GM21619 (cell line): Measurements from ENCODE around the gene ATXN7L1.

ENCODE experiments used
- ATAC-seq: cut with Tn5 transposase; IDR thresholded peaks from one replicate; pipeline ENCODE4 v1.9.1; 2021; ENCODE audit not compliant: unreplicated experiment

ATXN7L1 gene

DNA sequence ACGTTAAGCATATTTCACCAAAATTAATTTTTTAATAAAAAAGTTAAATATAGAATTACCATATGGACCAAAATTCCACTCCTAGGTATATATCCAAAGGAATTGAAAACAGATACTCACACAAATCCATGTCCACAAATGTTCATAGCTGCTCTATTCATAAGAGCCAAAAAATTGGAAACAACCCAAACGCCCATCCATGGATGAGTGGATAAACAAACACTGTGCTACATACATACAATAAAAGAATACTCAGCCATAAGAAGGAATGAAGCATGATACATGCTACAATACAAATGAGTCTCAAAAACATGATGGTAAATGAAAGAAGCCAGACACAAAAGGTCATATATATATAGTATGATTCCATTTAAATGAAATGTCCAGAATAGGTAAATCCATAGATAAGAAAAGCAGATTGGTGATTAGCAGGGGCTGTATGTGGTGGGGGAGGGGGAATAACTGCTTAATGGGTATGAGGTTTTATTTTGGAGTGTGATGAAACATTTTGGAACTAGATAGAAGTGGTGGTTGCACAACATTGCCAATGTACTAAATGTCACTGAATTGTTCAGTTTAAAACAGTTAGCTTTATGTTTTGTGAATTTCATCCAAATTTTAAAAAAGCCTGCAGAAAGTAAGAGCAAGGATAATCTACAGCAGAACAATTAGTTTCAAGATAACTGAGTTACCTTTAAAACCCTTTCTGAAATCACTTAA lies 193.9 kb downstream of the ATXN7L1 start:
- ATAC-seq: no peak

DNA sequence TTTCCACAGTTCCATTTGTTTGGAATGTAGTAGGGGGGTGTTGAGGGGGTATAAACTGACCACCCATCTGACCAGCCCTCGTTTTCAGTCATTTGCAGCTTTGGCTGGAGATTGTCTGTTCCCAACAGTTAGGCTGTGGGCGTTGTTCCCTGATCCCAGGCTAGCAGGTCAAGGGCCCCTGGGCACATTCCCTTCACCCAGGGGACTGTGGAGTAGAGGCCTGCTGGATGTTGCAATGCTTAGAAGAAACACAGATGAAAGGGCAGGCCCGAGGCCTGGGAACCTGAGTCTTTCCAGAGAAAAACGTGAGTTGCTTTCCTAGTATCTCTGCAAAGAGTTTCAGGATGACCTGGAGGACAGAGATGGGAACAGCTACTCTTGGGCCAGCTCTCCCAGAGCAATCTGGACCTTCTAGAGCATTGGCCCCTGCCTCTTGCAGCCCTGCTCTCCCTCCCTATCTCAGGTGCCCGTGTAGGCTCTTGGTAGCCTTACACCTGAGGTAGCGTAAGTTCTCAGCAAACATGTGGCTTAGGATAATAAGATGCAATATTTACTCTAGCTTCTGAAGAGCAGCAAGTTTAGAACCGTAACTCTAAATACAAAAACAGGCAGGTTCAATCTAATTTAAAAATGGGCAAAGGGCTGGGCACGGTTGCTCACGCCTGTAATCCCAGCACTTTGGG lies 195.8 kb downstream of the ATXN7L1 start:
- ATAC-seq: no peak

DNA sequence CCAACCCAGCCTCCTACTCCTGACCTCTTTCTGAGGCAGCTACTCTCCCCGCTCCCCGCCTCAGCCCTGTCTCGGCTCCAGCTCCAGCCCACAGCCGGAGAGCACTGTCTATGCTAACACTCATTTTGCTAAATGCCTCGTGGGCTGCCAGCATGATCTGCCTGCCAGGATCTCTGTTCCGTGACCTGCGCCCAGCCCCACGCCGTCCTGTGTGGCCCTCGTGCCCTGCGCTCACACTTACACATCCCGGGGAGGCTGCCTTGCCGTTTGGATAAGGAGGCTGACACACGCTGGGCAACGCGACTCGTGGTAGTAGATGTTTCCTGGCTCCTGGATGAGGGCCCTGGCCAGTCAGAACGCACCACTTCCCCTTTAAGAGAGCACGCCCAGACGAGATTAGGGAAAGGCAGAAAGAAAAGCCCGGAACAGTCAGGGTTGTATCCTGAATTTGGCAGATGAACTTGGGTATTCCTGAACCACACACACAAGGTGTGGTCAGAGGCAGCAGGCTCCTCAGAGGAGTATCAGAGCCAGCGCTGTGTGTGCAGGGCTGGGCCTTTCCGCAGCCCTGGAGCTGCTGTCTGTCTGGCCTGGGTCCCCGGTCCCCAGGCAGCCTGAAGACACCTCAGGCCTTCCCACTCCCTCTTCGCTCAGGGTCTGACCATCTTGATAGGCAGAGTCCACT lies 197.4 kb downstream of the ATXN7L1 start:
- peak; percentile 40 for ATAC-seq

DNA sequence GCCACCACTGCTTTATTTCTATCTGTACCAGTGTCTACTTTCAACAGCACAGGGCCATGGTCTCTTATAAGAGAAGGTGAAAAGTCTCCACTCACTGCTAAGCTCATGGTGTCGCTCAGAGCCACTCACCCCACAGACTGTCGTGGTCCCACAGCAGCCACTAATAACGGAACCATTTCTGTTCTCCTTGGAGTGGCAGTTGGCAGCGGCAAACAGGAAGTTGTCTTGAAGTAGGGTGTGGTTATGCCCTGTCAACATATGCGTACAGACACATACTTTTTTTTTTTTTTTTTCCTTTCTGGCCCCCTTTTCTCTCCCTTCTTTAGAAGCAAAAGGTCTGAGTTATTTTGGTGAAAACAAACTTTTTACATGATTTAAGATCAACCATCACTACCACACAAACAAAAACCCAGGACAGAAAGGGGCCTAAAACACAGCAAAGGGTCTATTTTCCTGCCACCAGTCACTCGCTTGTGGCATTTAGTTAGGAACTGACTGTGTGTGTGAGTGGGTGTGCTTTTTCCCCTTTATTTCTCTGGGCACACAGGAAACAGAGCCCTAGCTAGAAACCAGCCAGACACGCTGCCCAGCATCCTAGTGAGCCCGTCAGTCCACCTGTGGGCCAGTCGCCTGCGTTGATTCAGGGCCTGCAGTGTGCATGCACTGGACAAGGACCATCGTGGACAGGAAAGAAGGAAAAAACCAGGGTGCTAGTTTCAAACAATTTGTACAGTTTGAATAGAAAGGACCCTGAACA lies 198.4 kb downstream of the ATXN7L1 start:
- peak; percentile 76 for ATAC-seq

DNA sequence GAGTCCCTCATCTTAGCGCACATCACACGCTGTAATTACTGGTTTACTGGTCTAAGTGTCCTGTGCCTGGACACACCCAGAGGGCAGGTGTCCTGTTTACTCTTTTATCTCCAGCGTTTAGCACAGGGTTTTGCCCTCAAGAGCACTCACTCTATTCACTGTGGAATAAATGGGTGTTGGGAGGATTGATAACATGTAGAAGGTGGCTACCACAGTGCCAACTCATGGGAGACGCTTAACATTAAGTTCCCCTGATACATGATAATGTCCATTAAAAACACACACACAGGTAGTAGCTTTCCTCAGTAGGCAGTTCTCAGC lies 199.0 kb downstream of the ATXN7L1 start:
- no peak for ATAC-seq

DNA sequence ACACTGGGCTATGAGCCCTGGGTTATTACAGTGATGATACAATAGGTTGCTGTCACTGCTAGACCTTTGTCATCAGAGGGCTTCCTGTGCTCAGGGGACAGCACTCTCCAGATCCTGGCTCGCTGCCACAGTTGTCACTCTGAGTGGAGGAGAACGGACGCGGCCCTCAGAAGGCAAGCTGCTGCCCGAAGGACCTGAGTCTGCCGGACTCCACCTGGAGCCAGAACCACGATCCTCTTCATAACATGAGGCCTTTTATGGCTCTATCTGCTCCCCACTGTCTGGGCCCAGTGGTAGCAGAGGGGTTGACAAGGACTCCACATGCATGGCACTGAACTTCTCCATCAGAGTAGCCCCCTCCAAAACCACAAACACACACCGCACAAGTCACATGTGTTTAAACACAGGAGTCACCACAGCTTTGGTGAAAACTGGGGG lies 200.4 kb downstream of the ATXN7L1 start:
- ATAC-seq: no peak

DNA sequence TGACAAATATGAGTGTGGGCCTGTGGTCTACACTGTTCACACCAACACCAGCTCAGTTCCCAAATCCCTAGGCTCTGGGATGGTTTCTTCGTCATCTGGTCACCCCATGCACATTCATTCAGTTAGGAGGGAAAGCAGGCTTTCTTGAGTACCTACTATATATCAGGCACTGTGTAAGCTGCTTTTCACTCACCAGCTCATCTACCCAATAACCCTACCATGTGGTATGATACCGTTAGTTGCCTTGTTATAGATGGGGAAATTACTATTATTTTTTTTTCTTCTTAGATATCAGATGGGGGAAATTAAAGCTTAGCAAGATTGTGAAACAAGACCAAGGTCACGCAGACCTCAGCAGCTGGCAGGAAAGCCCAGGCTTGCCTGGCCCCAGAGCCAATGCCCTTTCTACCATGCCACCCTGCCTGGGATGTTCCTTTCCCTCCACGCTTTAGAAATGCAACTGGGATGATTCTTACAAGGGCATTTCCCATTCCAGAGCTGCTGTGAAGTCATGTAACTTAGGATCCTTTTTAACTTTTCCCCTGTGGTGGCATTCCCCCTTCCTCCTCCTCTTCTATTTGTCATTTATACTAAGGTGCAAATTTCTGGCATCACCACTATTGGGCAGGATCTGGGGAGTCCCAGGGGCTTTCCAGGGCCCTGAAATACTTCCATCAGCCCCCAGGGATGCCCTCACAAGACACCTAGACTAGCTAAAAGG lies 202.0 kb downstream of the ATXN7L1 start:
- ATAC-seq: no peak

DNA sequence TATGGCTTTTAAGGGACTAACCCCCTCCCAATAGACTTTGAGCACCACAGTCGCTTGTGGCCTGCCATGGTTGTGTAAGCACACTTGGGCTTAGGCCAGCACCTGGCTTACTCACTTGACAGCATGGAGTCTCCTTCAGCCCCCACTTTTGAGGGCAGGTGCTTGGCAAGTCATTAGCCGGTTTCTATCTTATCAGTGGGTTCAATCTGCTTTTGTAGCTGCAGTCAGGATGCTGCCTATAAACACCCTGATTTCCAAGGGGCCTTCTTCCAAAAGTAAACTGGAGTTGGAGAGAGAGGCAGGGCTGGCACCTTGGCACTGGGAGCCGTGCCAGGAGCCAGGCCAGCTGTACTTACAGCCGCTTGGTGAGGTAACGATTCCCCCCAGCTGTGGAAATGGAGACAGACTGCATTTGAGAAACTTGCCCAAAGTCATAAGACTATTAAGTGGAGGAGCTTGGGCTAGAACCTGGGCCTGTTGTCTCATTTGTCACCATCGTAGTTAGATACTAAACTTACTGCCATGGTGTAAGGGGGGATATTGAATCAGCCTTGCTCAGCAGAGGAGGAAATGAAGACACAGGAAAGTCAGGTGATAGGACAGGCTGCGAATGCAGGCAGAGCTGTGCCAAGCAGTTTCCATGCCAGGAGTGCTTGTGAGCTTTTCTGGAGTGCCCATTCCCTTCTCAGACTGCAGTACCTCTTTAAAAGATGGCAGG lies 202.9 kb downstream of the ATXN7L1 start:
- no peak for ATAC-seq

DNA sequence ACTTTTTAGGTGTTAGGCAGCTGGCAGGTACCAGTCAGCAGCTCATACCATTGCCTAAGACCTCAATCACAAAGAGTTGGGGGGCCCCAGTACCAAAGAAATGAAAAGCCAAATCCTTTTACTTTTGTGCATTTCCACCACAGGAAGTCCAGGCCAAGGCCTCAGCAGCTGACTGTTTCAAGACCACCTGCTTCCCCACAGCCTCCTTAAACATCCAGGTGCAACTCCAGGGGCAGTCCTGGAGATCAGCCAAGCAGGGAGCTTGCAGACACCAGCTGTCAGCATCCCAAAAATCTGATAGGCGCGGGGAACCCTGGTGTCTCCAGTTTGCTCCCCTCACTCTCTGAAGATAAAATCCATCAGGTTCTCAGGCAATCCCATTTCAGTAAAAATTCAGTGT lies 203.6 kb downstream of the ATXN7L1 start:
- no peak for ATAC-seq

DNA sequence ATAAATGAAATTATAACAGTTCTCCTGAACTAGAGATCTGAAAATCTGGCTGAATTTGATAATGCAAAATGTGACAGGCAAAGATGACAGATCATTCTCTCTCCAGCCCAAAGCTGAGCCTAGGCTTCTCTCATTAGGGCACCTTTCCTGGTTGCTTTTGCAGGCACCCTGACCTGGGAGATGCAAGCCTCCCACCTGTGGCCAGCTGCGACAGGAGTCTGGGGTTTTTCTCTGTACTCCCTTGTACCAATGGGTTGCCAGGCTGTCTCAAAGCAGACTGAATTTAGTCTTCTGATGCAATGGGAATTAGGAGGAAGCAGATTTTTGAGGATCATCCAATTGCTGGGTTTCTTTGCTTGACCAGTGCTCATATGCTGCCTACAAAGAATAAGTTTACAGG lies 210.1 kb downstream of the ATXN7L1 start:
- no peak for ATAC-seq

DNA sequence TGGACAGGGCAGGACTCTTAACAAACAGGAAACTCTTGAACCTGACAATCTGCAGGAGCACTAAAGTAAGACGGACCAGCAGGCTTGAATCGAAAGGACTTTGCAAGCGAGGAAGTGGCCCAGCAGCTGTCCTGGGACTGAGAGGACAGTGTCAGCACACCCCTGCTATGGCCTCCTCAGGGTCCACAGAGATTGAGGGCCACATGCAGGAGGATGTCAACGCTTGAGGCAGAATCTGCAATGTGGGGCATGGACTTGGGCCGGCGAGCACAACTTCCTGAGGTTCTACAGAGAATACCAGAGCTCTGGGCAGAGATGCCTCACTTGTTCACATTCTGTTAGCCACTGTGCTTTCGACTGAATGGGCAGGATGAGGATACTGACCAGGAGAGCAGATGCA lies 210.7 kb downstream of the ATXN7L1 start:
- no peak for ATAC-seq

DNA sequence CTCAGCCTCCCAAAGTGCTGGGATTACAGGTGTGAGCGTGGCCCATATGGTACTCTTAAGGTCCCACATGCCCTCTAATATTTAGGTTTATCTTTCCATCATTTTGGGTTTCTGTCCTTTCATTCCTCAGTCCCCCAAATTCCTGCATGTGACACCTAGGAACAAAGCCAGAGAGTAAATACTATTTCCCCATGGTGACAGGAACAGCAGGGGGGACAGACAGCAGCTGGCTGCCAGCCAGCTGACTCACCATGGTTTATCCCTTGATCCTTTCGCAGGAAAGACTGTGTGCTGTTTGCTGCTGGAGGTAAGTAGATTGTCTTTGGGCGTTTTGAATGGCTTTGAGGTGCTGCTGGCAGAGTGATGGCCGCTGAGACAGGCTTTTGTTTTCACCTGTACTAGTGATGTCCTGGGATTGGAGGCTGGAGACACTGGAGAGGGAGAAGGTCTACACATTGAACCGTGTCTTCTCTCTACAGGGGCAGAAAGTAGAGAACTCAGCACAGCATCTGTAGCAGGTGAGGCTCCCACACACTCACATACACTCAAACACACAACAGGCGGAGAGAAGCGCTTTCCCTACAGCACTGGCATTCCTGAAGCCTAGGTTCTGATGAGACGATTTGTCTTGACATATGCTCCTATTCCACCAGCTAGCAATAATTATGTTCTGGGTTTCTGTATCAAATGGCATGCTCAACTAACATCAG lies 211.4 kb downstream of the ATXN7L1 start:
- no peak for ATAC-seq

DNA sequence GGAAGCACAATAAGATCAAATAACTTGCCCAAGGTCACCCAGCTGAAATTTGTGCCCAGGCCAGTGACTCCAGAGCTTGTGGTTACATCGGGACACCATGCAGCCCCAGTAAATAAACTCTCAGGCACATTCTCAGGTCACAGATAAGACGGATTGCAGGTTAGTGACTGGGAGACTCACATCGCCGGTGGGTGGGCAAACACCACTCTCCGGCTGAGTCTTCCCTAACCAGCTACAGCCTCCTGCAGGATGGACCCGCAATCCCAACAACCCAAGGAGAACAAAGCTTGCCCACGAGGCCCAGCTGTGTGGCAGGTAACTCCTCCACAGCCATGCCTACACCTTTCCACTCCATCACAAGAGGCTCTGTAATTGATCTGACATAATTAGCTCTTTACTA lies 213.4 kb downstream of the ATXN7L1 start:
- no peak for ATAC-seq

DNA sequence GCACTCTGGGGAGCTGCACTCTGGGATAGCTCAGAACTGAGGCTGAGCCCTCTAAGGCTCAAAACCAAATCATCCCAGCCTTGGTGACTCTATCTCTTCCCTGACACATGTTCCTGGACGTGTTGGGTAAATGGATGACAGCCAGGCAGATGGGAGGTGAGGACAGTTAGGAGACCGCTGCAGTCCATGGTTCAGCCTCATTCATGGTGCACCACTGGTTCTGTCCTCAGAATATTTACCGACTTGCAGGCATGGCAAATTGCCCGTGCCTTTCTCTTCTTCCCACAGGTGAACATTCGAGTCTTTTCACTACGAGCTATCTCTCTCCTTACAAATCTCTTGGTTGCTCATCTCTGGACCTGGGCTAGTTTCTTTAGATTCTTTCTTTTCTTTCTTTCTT lies 214.8 kb downstream of the ATXN7L1 start:
- ATAC-seq: no peak

DNA sequence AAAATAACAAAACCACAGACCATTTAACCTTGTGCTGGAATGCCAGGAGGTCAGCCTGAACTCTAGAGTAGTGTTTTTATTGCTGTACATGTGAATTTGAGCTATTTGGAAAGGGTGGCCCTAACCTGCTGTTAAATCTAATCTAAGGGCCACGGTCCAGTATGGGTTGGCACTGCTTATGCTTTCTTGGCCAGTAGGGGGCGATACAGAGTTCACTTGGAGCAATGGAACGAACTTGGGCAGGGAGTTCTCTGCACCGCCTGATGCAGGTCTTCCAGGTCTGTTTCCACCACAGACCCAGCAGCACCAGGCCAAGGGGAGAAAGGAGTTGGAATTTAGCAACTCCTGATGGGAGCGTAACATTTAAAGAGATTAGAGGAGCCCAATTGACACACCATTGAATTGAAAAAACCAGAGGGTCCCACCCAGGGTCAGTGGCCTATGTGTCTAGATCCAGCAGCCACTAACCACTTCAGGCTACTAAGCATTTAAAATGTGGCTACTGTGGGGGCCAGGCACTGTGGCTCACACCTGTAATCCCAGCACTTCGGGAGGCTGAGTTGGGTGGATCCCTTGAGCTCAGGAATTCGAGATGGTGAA lies 219.4 kb downstream of the ATXN7L1 start:
- ATAC-seq: no peak

DNA sequence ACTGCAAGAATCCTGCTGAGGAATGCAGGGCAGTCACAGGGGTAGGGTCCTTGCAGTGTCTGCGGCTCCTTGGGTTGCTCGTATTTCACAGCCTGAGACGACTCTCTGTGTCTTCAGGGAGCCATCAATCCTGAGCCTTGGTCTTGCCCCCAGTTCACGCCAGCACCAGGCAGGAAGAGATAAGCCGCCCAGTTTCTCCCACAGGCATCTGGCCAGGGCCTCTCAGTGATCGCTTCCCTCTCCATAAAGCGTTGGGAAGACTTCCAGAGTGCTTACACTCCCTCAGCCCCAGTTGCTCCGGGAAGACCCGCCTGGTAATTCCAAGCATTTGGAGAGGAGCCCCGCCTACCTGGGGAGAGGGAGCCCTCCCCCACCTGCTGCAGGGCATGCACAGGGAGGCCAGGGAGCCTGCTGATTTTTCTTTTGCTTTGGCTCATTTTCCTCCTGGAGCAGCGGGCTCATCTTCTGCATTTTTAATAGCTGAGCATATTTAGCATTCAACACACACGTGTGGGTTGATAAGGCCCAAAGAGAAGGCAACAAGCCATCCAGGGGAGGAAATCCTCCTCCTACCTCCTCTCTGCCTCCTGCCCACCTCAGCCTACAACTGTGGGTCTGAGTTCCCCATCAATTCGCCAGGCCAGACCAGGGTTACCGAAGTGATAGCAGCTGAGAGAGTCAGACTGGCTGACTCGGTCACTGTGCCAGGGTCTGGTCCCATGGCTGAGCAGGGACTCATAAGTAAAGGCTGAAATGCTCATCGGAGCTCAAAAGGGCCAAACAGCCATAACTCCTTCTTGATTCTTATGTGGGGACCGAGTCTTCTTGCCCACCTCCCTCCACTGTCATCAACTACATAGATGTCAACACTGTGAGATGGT lies 220.7 kb downstream of the ATXN7L1 start:
- no peak for ATAC-seq

DNA sequence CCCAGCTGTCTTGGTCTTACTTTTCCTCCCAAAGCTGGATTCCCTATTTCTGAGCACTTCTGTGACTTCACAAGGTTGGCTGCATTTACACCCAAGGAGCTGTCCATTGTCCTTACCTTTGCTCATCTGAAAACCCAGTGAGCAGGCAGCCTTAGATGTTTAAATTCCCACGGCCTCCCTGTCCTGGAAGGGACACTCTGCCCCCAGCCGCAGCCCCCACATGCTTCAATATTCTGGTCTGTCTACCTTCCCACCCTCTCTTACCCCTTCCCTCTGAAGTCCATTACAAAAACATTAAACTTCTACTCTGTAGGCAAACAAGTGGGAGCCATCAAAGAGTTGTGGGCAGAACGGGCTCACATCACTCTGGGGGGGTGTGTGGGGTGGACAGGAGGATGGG lies 221.3 kb downstream of the ATXN7L1 start:
- ATAC-seq: no peak

DNA sequence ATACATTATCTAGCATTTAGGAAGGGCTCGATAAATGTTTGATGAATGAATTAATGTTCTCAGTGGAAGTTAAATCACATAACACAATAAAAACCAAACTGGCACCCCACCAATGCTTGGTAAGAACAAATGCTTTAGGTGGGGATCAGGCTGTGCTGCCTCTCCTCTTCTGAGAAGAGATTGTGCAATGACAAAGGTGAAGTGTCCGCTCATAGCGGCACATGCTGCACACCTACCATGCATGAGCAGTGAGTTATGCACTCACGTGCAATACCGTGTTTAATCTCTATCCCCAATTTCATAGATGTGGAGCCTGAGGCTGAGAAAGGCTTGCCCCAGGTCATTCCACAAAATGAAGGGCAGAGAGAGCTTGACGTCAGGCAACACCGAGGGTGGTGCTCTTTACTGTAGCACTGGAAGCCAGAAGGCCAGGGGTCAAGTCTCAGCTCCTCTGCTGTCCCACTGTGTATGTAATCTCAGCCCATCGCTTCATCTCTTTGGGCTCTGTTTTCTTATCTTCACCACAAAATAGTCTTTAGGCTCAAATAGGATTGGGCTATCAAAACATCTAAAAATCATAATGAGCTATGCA lies 222.2 kb downstream of the ATXN7L1 start:
- no peak for ATAC-seq
